Neuronal stem cell (in vitro differentiated cells): ENCODE data around the gene CDC123.
"Not testable (repeated sequence)": the region's sequence is repeated elsewhere in the genome, so short reads cannot be mapped to it uniquely, and the experiment has no call there.

ENCODE experiments used
- DNase-seq: peaks from one replicate; pipeline ENCODE4 v3.0.0-alpha.2; 2013; ENCODE audit warnings: low spot score
- H2AFZ ChIP-seq: one replicate; pipeline ENCODE4 v1.6.1; 2013; ENCODE audit warnings: mild to moderate bottlenecking, low read length, inconsistent platforms
- H2AK5ac ChIP-seq: 2 replicates; pipeline ENCODE4 v1.6.1; 2013; ENCODE audit warnings: low read depth, mild to moderate bottlenecking, inconsistent platforms, low read length, moderate library complexity, mixed read lengths
- H2BK120ac ChIP-seq: 2 replicates; pipeline ENCODE4 v1.6.1; 2013; ENCODE audit warnings: low read depth, mild to moderate bottlenecking, inconsistent platforms, low read length, moderate library complexity, mixed read lengths
- H2BK12ac ChIP-seq: one replicate; pipeline ENCODE4 v1.6.1; 2013; ENCODE audit warnings: low read length, inconsistent platforms
- H2BK15ac ChIP-seq: 2 replicates; pipeline ENCODE4 v1.6.1; 2013; ENCODE audit warnings: mild to moderate bottlenecking, low read length, inconsistent platforms, mixed read lengths
- H2BK5ac ChIP-seq: one replicate; pipeline ENCODE4 v1.6.1; 2013; ENCODE audit warnings: inconsistent platforms, mild to moderate bottlenecking, low read length, moderate library complexity
- H3K14ac ChIP-seq: one replicate; pipeline ENCODE4 v1.6.1; 2013; ENCODE audit warnings: low read length, inconsistent platforms
- H3K18ac ChIP-seq: 2 replicates; pipeline ENCODE4 v1.6.1; 2013; ENCODE audit warnings: low read length, inconsistent platforms
- H3K23ac ChIP-seq: 2 replicates; pipeline ENCODE4 v1.6.1; 2013; ENCODE audit warnings: low read depth, mild to moderate bottlenecking, mixed read lengths, low read length, inconsistent platforms; ENCODE audit not compliant: poor library complexity
- H3K27ac ChIP-seq: replicated peaks from 3 replicates; pipeline ENCODE4 v1.5.1; 2013; ENCODE audit warnings: low read length, inconsistent platforms
- H3K27me3 ChIP-seq, 3 experiments: 2 replicates each; pipeline ENCODE4 v1.6.1; 2013; ENCODE audit warnings: low read length in 3 of 3, mild to moderate bottlenecking in 2 of 3, inconsistent platforms in 1 of 3, low read depth in 1 of 3, mixed read lengths in 1 of 3, moderate library complexity in 1 of 3; ENCODE audit not compliant: control insufficient read depth in 3 of 3, insufficient read depth in 3 of 3
- H3K36me3 ChIP-seq, 2 donors: replicated peaks in 1 of 2; 2 replicates each; pipeline ENCODE4 v1.6.1; 2013; ENCODE audit warnings: low read length in 2 of 2; ENCODE audit not compliant: control insufficient read depth in 2 of 2, insufficient read depth in 2 of 2
- H3K4ac ChIP-seq: 2 replicates; pipeline ENCODE4 v1.6.1; 2013; ENCODE audit warnings: inconsistent platforms, mild to moderate bottlenecking, low read length, moderate library complexity
- H3K4me1 ChIP-seq, 2 donors: 1 replicate in 1 of 2; 2 replicates in 1 of 2; pipeline ENCODE4 v1.6.1; 2013; ENCODE audit warnings: low read length in 2 of 2, low read depth in 1 of 2; ENCODE audit not compliant: control insufficient read depth in 2 of 2, insufficient read depth in 1 of 2
- H3K4me2 ChIP-seq: one replicate; pipeline ENCODE4 v1.6.1; 2013; ENCODE audit warnings: mild to moderate bottlenecking, low read length, inconsistent platforms; ENCODE audit not compliant: insufficient read depth, poor library complexity, severe bottlenecking
- H3K4me3 ChIP-seq, 2 donors: 2 replicates each; pipeline ENCODE4 v1.5.1; 2013; ENCODE audit warnings: low read length in 2 of 2, mild to moderate bottlenecking in 2 of 2, inconsistent platforms in 1 of 2, moderate library complexity in 1 of 2
- H3K79me1 ChIP-seq: one replicate; pipeline ENCODE4 v1.6.1; 2013; ENCODE audit warnings: low read depth, mild to moderate bottlenecking, inconsistent platforms, low read length, moderate library complexity
- H3K9ac ChIP-seq: one replicate; pipeline ENCODE4 v1.6.1; 2013; ENCODE audit warnings: mild to moderate bottlenecking, low read depth, low read length, inconsistent platforms; ENCODE audit not compliant: poor library complexity
- H3K9me3 ChIP-seq, 2 donors: replicated peaks in 1 of 2; 2 replicates each; pipeline versions ENCODE3 to v1.6.1; 2013; ENCODE audit warnings: low read length in 2 of 2, mild to moderate bottlenecking in 2 of 2, inconsistent platforms in 1 of 2, low read depth in 1 of 2, mixed read lengths in 1 of 2, moderate library complexity in 1 of 2; ENCODE audit not compliant: control insufficient read depth in 2 of 2, insufficient read depth in 1 of 2
- H4K8ac ChIP-seq: one replicate; pipeline ENCODE4 v1.6.1; 2013; ENCODE audit warnings: low read depth, mild to moderate bottlenecking, inconsistent platforms, low read length, moderate library complexity
- H4K91ac ChIP-seq: one replicate; pipeline ENCODE4 v1.6.1; 2013; ENCODE audit warnings: low read length, low read depth, mild to moderate bottlenecking, inconsistent platforms; ENCODE audit not compliant: poor library complexity
- WGBS, 2 donors: extraction: QIAGEN DNeasy Blood & Tissue Kit; methylation state at CpG; one replicate each; pipeline ENCODE4 v1.1.7; 2013; ENCODE audit warnings: missing lambda C conversion rate in 2 of 2, mixed read lengths in 1 of 2; ENCODE audit not compliant: insufficient read length in 2 of 2, insufficient replicate concordance in 1 of 2; ENCODE audit errors: extremely low coverage in 2 of 2; 5-methylcytosine and 5-hydroxymethylcytosine counted together

CDC123 gene

GRCh38 chr10:12264204-12264940 lies 68.4 kb downstream of the CDC123 start:
- Histone ChIP-seq H2BK120ac (no peak overlapping the region), H3K79me1 (no peaks in the 10 kb centered on the region), H3K27me3 (no peaks in the 10 kb centered on the region), H3K4me3 (peak overlapping the region; percentile 35 to 65), H2AK5ac (no peak overlapping the region), H4K8ac (no peak overlapping the region), H3K36me3 (no peaks in the 10 kb centered on the region), H3K9ac (no peak overlapping the region), H3K23ac (no peak overlapping the region), H2BK15ac (no peak overlapping the region), H4K91ac (no peak overlapping the region), H3K14ac (no peak overlapping the region), H3K9me3 (no peaks in the 10 kb centered on the region), H3K4me1 (no peaks in the 10 kb centered on the region), H3K4ac (no peak overlapping the region), H2BK12ac (no peak overlapping the region), H3K27ac (no peak overlapping the region), H2BK5ac (no peak overlapping the region), H3K18ac (no peak overlapping the region), H2AFZ (peak overlapping the region; percentile 85), H3K4me2 (peak overlapping the region; percentile 57)
- peak; percentile 64 for DNase-seq
- WGBS, 2 donors, result no CpG with 5 or more reads among the region's 31 CpGs

GRCh38 chr10:12269056-12269455 lies 73.1 kb downstream of the CDC123 start:
- Histone ChIP-seq H2BK15ac (no peak overlapping the region), H3K14ac (no peak overlapping the region), H3K27me3 (no peaks in the 10 kb centered on the region), H4K91ac (no peak overlapping the region), H3K9me3 (no peaks in the 10 kb centered on the region), H3K4ac (no peak overlapping the region), H2BK120ac (no peak overlapping the region), H3K79me1 (no peaks in the 10 kb centered on the region), H3K18ac (no peak overlapping the region), H3K23ac (no peak overlapping the region), H3K36me3 (no peaks in the 10 kb centered on the region), H2AFZ (no peak overlapping the region), H2BK5ac (no peak overlapping the region), H3K4me3 (no peak overlapping the region), H2BK12ac (peak overlapping the region; percentile 42), H3K4me2 (no peak overlapping the region), H4K8ac (no peak overlapping the region), H3K9ac (no peak overlapping the region), H3K27ac (no peak overlapping the region), H3K4me1 (no peaks in the 10 kb centered on the region), H2AK5ac (no peak overlapping the region)
- WGBS, 2 donors, result no CpG with 5 or more reads among the region's 2 CpGs
- DNase-seq, result no peak

- no peak overlapping the region for H3K23ac ChIP-seq
- H2BK120ac ChIP-seq, result no peak overlapping the region
- H3K9ac ChIP-seq, result no peak overlapping the region
- no peak overlapping the region for H2AFZ ChIP-seq
- no peak overlapping the region for H2BK5ac ChIP-seq
- no peak overlapping the region for H3K4ac ChIP-seq
- H3K4me3 ChIP-seq, result no peak overlapping the region
- H3K4me2 ChIP-seq, result no peak overlapping the region
- H2AK5ac ChIP-seq, result no peak overlapping the region
- no peaks in the 10 kb centered on the region for H3K4me1 ChIP-seq
- no peak overlapping the region for H4K8ac ChIP-seq
- no peak overlapping the region for H4K91ac ChIP-seq
- H3K9me3 ChIP-seq, result no peaks in the 10 kb centered on the region
- H3K27me3 ChIP-seq, result no peaks in the 10 kb centered on the region
- H3K36me3 ChIP-seq, result no peaks in the 10 kb centered on the region
- no peak overlapping the region for H3K18ac ChIP-seq
- WGBS, 2 donors, result no CpG with 5 or more reads among the region's 8 CpGs
- H3K27ac ChIP-seq, result no peak overlapping the region
- no peak overlapping the region for H2BK12ac ChIP-seq
- H3K14ac ChIP-seq, result no peak overlapping the region
- no peak overlapping the region for H2BK15ac ChIP-seq
- H3K79me1 ChIP-seq, result no peaks in the 10 kb centered on the region
- no peak for DNase-seq
These were observed 75.2 kb downstream of the CDC123 start for GRCh38 chr10:12271210-12271540.

- not testable (repeated sequence) for H4K91ac ChIP-seq, H3K23ac ChIP-seq, H3K27ac ChIP-seq, H2BK5ac ChIP-seq, H3K79me1 ChIP-seq, H3K4me2 ChIP-seq, H3K4me1 ChIP-seq, H3K4me3 ChIP-seq, H2BK120ac ChIP-seq, H3K9me3 ChIP-seq, H3K14ac ChIP-seq, H3K36me3 ChIP-seq, H3K27me3 ChIP-seq, H2AK5ac ChIP-seq, H2AFZ ChIP-seq, H3K9ac ChIP-seq, H3K4ac ChIP-seq, H4K8ac ChIP-seq, H2BK12ac ChIP-seq, H3K18ac ChIP-seq, DNase-seq, H2BK15ac ChIP-seq
- no CpG with 5 or more reads among the region's 7 CpGs for WGBS, 2 donors
These were observed 81.9 kb downstream of the CDC123 start for GRCh38 chr10:12277862-12278261.
